Right hindlimb (tissue), 1 donor: Measurements from ENCODE around the gene SLC36A4.
"Not testable (repeated sequence)": the region's sequence is repeated elsewhere in the genome, so short reads cannot be mapped to it uniquely, and the experiment has no call there.

Experiments used
- DNase-seq: peaks from one replicate; pipeline ENCODE4 v3.0.0-alpha.2; 2018

SLC36A4 gene

DNA sequence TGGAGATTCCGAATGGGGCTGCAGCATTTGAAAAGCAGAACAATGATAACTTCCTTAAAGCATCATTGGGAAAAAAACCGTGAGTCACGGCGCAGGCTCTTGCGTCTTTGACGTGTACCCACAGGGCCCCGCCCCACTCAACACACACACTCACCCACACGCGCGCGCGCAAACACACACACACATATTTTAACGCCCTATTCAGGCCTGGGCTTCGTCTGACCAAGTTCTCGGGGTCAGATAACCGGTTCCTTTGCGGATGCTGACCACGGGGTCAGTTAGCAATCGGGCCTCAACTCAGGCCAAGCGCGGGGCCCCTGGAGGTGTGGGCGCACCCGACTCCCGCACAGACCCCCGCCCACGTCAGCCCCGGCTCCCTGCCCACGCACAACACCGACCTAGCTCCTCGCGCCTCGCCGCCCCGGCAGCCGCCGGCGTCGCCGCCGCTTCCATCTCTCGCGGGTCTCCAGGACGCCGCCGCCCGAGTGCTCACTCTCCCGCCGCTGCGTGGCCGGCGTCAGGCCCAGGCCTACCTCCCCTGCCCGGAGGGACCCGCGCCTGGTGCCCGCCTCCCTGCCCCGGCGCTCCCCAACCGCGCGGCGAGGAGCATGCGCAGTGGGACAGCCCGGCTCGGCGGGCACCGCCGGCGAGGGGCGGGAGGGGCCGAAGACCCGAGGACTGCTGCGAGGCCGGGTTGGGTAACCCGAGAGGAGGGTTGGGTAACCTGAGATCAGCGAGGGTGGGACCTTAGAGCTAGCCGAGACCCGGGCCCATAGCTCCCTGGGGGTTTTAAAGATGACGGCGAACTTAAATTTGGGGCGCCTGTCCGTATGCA is at the start of gene SLC36A4:
Gene SLC36A4, minus strand, starts transcription at position 612 of the 835 bp plus-strand sequence. Its CDS starts 159 bp downstream, at position 453.
- peak; percentile 89 for DNase-seq

DNA sequence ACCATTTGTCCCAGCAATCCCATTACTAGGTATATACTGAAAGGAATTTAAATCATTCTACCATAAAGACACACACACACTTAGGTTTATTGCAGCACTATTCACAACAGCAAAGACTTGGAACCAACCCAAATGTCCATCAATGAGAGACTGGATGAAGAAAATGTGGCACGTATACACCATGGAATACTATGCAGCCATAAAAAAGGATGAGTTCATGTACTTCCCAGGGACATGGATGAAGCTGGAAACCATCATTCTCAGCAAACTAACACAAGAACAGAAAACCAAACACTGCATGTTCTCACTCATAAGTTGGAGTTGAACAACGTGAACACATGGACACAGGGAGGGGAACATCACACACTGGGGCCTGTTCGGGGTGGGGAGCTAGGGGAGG is 49.0 kb upstream of the SLC36A4 start:
- not testable (repeated sequence) for DNase-seq

DNA sequence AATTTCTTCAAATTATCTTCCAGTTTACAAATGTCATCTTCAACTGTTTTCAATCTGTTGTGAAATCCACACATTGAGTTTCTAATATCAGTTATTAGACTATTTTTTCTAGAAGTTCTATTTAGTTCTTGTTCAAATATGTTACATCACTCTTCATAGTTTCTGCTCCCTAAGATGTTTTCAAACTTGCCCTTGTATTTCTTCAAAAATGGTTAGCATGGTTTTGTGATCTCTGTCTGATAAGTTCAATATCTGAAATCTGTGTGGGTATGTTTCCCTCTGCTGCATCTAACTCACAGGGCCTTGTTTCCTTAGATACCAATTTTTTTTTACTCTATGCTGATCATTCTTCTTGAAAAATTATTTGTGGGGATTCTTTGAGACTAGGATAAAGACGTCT is 46.2 kb upstream of the SLC36A4 start:
- no peak for DNase-seq

DNA sequence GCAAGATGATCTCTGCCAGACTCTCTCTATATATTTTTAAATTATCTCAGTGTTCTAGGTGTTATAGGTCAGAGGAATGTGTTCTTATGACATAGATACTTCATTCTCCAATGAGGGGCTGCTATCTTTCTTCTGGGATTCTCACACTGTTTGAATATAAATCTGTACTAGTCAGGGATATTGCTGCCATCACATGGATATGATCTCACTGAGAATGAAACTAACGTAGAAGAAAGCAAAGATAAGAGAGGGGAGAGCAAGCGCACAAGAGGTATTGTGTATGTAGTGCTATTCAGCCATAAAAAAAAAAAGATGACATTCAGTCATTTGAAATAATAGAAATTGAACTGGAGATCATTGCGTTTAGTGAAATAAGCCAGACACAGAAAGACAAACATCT is 42.2 kb upstream of the SLC36A4 start:
- DNase-seq: no peak

DNA sequence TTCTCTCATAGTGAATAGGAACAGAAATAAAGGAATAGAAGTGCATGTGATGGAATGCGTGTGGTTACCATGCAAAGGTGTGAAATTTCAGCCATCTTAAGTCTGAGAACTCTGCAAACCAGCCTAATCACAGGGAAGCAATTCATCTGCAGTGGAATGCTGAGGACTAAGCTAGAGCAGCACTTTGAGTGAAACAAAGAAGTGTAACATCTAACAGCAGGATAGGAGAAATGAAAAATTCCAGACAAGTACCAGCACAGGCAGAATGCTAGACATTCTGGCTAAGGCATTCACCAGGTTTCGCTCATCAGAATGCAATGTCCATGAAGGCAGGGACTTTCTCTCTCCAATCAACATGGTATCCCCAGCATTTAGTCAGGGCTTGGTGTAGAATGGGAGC is 41.2 kb upstream of the SLC36A4 start:
- DNase-seq: no peak

DNA sequence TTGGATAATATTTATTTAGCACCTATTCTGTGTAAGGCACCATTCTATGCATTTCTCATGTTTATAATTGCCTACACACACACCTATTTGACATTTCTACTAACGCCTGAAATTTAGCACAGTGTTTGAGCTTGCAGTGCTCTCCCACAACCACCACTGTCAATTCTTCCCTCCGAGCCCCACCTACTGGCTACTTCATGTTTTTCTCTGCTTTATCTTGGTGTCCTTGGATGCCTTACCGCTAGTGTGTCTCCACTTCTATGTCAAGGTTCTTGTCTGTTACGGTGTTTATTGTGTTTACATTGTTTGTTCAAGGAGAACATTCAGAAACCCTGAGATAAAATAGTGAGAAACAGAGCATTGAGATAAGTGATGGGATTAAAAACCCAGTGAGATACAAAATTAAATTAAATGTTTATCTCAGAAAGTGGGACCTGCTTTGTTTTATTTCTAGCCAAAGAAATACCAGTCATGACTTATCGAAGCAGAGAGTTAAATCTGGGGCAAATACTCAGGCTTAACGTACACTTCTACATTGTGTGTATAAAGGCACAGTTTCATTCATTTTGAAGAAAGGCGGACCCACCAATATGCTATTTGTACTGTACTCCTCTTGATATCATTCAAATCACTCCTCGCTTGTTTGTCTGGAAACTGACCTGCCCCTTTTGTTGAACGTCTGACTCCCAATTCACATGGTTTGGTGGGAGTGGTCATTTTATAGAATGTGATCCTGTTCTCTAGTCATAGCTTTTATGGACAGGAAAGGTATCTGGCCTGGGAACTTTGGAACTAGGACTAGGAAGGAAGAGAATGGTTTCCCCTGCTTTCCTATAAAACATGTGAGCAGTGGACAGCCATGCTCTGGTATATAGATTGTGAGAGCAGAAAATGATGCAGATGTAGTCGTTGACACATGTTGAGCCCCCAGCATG is 39.2 kb upstream of the SLC36A4 start:
- DNase-seq: peak; percentile 27

DNA sequence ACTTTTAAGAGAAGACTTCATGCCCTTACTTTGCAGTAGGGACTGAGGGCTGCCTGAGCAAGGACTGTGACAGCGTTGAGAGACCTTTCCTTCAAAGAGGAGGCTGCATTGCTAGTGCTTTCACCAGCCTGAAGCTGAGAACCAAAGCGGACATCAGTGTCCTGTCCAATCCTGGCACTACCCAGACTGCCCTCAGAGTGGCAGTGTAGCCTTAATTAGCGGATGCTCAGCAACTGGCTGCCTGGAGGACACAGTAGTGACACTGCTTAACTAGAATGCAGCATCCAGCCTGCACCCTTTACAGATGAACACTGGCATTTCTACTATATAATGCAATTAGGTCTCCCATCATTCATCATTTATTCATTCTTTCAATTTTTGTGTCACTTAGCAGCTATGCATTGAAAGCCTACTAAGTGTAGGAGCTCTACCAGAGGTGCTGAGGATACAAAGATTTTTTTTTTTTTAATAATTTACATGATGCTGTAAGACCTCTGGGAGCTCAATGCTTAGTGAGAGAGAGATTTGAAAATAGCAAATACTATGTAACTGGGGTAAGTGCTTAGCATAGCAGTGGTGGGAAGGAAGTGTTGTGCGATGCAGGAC is 36.9 kb upstream of the SLC36A4 start:
- peak; percentile 83 for DNase-seq

DNA sequence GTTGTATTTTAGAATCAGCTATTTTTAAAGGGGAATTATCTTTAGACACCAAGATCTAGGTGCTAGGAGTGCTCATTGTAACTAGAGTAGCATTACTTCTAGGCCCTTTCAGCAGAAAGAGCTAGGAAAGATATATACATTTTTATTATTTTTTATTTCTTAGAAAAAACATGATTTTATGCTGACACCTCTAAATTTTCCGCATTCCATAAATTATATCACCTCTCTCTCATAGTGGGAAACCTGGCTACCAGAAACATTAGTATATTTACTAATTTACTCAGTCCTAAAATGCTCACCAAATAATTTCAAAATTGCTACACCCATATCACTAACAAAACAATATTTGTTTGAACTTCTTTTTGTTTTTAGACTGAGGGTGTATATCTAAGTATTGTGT is 32.1 kb upstream of the SLC36A4 start:
- DNase-seq: no peak

DNA sequence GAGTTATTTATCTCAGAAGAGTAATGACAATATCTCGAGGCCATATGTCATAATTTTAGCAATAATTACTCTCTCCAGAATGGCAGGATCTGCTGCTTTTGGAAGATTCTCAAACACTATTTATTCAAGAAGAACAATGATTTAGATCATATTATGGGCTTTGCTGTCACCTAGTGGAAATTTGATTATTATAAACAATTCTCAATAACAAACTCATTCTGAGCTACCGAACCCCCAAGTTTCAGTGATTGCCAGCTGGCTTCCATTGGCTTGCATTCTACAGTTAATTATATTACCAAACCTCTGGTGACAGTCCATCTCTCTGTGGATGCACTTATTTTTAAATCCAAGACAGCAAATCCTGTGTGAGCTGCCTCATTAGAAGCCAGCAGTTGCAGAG is 27.9 kb upstream of the SLC36A4 start:
- no peak for DNase-seq

DNA sequence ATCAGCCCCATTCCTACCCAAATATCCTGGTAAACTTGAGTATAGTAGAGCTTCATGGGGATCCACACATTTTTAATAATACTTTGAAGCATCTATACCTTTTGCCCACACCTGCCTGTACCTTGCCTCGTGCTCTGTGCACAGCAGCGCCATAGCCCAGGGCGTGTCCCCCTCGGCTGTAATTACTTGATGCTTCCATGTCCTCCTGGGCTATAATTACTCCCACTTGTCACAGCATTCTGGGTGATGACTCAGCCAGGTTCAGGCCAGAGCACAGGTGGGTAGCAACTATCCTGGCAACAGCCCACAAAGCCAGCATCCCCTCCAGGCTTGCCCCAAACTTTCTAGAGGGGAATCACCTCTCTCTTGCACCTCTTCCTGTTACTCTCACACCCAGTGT is 23.7 kb upstream of the SLC36A4 start:
- no peak for DNase-seq

DNA sequence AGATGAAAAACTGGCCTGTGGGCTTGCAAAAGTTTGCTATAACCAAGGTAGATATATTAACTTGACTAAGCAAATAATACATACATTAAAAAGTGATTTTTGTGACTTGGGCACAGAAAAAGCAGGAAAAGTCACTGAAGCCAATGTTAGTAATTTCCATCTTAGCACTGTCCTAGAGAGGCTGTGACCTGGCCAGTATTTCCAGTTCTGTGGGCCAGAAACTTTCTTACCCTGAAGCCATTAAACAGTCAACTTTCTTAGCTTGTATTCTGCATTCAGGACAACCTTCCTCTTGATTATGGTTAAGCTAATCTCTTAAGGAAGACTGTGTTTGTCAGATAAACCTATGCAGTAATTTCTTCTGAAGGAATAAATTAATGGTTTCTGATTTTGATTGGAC is 22.3 kb upstream of the SLC36A4 start:
- DNase-seq: no peak

DNA sequence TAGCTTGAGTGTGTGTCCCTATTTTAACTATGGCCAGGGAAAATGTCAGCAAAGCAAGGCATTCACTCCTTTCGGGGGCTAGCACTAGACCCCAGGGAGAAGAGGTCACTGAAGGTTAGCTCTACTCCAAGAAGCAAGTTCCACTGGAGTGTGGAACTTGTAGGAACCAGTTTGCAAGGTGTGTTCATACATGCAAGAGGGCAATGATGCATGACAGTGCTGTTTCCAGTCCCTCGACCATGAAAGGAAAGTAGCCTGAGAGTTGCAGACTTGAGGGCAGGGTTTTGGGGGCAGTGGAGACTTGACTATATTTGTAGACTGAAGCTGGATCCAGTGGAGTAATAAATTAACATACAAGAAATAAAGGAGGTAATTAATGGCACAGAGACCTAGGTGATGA is 21.6 kb upstream of the SLC36A4 start:
- DNase-seq: no peak

DNA sequence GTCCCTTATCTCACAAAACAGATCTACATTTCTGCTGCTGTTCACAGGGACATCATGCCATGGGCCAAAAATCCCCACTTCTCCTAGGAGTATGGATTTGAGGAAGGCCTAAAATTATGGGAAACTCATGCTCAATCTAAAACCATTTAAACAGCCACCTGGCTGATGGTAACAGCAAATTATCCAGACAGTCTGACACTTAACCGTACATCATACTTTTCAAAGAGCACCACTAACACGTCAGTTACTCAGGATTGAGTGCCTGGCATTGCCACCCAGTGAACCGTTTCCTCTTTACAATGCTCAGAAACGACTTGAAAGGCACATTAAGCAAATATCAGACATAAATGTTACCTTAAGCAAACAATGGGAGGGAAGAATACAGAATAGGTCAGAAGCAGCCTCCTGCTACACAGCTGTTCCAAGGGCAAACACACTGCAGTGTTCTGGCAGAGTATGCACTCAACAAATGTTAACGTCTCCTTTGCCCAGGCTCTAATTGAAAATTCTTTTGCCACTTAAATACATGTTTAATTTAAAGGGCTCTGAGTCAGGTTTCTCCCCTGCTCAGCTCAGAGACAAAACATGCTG is 18.8 kb upstream of the SLC36A4 start:
- DNase-seq: no peak

DNA sequence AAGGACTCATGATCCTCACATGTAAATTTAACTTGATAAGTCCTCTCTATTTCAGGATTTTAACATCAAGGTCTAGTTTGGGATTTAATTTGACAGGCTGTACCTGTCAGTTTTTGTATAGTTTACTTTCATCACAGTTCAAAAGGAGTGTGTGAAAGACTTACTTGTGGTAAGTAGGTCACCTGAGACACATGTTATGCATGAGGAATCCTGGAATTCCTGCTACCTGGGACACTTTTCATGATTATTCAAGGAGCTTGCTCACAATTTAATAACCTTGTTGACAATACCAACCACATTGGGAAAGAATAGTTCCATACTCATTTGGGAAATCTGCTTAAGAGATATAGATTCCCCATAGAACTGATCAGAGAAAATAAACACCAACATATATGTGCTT is 15.8 kb upstream of the SLC36A4 start:
- DNase-seq: no peak

DNA sequence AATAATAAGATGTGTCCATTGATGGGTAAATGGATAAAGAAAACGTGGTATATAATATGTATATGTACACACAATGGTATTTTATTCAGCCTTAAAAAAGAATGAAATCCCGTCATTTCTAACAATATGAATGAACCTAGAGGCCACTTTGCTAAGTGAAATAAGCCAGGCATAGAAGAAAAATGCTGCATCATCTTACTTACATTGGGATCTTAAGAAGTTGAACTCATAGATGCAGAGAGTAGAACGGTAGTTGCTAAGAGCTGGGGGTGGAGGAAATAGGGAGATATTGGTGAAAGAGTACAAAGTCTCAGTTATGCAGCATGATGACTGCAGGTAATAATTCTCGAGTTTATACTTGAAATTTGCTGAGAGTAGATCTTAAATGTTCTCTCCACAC is 14.3 kb upstream of the SLC36A4 start:
- no peak for DNase-seq

DNA sequence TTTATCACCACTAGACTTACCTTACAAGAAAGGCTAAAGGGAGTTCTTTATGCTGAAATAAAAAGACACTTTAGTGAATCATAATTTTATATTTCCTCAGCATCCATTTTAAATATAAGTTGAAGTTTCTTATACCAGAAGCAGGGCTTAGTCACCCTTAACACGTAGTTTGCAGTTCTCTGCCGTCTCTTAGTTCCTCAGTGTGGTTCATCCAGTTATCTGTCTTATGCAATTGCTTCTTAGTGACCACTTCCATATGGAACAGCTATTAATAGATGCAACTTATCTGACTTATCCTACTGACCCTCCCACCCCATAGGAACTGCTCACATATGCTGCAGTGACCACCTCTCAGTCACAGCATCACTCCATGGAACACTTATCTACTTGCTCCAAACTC is 11.7 kb upstream of the SLC36A4 start:
- no peak for DNase-seq

DNA sequence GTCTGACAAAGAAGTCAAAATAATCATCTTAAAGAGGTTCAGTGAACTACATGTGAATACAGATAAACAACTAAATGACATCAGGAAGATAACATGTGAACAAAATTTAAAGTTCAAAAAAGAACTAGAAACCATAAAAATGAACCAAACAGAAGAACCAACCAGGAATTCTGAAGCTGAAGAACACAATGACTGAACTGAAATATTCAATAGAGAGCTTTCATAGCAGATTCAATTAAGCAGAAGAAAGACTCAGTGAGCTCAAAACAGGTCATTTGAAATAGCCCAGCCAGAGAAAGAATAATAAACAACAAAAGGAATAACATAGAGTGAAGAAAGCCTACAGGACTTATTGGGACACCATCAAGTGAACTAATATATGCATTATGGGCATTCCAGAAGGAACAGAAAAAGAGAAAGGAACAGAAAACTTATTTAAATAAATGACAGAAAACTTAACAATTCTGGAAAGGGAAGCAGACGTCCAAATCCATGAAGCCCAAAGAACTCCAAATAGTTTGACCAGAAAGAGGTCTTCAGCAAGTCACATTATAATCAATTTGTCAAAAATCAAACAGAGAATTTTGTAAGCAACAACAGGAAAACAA is 11.0 kb upstream of the SLC36A4 start:
- DNase-seq: no peak

DNA sequence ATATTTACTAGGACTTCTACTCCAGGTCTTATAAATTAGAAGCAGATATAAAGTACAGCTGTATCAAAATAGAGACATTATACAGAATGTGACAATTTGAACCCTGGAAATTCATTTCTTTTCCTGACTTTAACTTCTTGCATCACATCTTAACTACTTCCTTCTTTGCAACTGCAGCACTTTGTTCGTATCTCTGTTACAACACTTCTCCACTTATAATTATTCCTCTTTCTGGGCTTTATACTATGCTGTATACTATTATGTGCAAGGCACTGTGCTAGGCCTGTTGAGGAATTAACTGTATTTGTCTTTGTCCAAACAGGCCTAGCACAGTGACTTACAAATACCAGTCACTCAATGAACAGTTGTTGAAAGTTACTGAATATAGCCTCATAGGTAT is 1.8 kb upstream of the SLC36A4 start:
- DNase-seq: no peak

DNA sequence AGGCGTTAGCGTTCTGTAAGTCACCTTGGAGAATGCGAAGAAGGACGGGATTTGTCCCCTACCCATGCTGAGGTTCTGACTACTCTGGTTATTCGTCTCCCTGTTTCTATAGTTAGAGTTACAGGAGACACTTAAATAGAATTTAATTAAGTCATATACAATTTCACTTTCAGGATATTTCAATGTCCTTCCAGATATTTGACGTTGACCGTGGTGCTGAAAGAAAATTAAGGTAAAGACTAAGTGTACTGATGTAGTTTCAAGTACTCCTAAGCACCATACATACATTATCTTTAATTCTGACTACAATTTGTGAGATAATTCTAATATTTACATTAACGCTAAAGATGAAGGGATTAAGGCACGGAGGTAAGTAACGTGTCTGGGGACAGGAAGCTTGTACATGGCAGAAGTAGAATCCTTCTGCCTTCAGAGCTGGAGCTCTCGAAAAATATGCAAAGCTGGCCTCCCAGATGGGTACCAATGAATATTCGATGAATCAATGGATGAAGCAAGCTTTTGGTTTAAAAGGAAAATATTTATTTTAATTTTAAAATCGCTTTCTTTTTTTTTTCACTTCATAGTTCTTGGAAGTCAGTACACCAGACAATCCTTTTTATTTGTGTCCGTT is 539 bp upstream of the SLC36A4 start:
- DNase-seq: no peak

DNA sequence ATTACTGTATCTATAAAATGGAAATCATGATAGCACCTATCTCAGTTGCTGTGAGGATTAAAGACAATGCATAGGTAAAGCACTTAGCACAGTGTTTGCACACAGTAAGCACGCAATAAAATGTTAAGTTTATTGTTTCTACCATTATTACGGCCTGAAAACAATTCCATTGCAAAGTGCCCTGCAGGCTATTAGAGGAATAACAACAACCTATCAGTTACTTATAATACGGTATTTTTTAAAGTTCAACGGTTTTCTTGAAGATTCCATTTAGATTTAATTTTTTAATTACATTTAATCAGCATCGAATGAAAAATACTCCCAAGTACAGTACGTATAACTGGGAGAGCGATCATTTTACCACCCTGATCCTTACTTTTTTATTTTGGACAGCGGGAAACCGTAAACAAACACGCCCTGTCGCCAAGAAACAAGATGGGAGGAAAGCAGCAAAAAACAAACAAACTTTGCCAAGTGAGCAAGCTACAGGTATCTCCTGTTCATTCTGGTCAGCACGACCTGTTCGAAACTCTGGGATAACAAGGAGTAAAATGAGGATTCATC is 893 bp downstream of the SLC36A4 start:
- DNase-seq: no peak

DNA sequence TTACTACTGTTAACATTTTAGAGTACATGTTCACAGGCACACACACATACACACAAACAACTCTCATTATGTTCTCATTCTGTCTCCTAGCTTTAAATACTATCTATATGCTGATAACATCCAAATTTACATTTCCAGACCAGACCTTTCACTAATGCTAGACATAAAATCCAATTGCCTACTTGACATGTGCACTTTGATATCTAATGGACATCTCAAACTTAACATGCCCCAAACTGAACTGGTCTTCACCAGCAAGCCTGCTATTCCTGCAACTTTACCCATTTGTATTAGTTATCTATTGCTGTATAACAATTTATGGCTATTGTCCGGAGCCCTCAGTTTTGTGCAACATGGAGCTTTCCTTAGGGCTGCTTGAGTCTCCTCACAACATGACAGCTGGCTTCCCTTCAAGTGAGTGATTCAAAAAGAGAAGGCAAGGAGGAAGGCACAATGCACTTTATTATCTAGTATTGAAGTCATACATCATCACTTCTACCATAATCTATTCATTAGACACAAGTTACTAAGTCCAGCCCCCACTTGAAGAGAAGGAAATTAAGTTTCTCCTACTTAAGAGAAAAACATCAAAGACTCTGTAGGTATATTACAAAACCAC is 3.0 kb downstream of the SLC36A4 start:
- no peak for DNase-seq
